GM12892 (cell line): ENCODE results near the gene IRF5.

Experiments
- DNase-seq: peaks from one replicate; pipeline ENCODE4 v3.0.0; 2011; ENCODE audit not compliant: insufficient read length
- FAIRE-seq: peaks from 2 replicates; lab custom pipeline; 2011; peaks lifted over from hg19 to GRCh38; lab: Jason Lieb, UNC
- POLR2A ChIP-seq: IDR thresholded peaks from 2 replicates; pipeline ENCODE4 v1.6.1; 2011; ENCODE audit warnings: low read depth, low read length, control low read depth
- POLR2AphosphoS5 ChIP-seq: IDR thresholded peaks from 2 replicates; pipeline ENCODE4 v1.6.1; 2011; ENCODE audit warnings: low read depth, low read length, control low read depth
- TAF1 ChIP-seq: IDR thresholded peaks from 2 replicates; pipeline ENCODE4 v1.6.1; 2011; ENCODE audit warnings: low read depth, mild to moderate bottlenecking, control low read depth, low read length, borderline replicate concordance

The IRF5 gene

GRCh38 chr7:128915841-128916642 lies 21.7 kb upstream of the IRF5 start:
- FAIRE-seq = no peak

DNA sequence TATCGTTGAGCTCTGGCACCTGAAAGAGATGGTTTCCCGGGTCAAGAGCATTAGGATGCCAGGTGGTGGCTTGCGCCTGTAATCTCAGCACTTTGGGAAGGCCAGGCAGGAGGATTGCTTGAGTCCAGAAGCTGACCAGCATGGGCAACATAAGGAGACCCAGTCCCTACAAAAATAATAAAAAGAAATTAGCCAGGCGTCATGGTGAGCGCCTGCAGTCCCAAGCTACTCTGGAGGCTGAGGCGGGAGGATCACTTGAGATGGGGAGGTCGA lies 21.1 kb upstream of the IRF5 start:
- no peak for FAIRE-seq
- no peak for TF ChIP-seq POLR2AphosphoS5
- TF ChIP-seq POLR2A = no peak
- TF ChIP-seq TAF1 = no peak
- DNase-seq = no peak

More at GRCh38 chr7:128915841-128916642, 21.7 kb upstream of the IRF5 start:
- TF ChIP-seq POLR2A (no peak), TAF1 (no peak), POLR2AphosphoS5 (no peak)
- DNase-seq = no peak

GRCh38 chr7:128917122-128917521 lies 20.6 kb upstream of the IRF5 start:
- no peak for TF ChIP-seq POLR2AphosphoS5
- TF ChIP-seq TAF1 = no peak
- no peak for TF ChIP-seq POLR2A
- DNase-seq = no peak
- peak; percentile 90 for FAIRE-seq

DNA sequence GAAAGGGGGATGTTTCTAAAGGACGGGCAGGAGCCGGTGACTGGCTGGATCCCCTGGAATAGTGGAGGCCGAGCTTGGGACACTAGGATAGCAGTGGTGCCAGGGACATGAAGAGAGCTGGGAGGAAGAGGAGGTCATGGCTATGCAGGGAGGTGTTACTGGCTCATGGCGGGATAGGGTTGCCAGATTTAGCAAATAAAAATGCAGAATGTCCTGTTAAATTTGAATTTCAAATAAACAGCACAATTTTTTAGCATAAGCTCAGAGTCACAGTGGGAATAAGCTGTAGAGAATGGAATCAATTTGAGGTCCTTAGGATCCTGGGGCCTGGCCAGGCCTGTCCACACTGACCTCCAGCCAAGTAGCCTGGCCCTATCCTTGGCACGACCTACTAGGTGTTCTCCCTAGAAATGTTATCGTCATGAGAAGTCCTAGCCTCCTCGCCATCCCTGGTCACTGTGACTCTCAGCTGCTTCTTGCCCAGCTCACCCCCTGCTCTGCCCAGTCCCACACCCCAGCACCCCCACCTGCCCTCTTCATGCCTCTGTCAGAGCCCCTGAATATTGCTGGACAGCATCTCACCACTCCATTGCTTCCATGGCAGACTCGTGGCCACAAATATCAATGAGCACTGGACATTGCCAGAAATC lies 19.6 kb upstream of the IRF5 start:
- TF ChIP-seq POLR2AphosphoS5 (no peak), POLR2A (no peak), TAF1 (no peak)
- FAIRE-seq (no peak), DNase-seq (no peak)

DNA sequence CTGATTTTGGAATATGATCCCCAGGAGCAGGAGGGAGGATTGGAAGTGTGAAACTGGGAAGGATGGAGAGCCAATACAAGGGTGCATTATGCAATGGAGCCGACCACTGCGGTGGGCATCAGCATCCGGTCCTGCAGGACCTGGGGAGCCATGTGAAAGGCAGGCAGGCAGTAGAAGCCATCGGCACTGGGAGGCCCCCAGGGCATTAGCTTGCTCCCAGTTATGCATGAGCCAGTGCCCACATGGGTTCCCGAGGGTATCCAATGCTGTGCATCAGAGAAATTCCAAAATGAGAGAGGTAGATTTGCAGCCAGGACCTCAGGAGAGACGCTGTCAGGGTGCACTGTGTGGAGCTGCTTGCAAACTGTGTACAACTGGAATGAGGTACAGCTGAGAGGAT lies 18.5 kb upstream of the IRF5 start:
- DNase-seq (no peak), FAIRE-seq (no peak)
- TF ChIP-seq POLR2AphosphoS5 (no peak), POLR2A (no peak), TAF1 (no peak)

DNA sequence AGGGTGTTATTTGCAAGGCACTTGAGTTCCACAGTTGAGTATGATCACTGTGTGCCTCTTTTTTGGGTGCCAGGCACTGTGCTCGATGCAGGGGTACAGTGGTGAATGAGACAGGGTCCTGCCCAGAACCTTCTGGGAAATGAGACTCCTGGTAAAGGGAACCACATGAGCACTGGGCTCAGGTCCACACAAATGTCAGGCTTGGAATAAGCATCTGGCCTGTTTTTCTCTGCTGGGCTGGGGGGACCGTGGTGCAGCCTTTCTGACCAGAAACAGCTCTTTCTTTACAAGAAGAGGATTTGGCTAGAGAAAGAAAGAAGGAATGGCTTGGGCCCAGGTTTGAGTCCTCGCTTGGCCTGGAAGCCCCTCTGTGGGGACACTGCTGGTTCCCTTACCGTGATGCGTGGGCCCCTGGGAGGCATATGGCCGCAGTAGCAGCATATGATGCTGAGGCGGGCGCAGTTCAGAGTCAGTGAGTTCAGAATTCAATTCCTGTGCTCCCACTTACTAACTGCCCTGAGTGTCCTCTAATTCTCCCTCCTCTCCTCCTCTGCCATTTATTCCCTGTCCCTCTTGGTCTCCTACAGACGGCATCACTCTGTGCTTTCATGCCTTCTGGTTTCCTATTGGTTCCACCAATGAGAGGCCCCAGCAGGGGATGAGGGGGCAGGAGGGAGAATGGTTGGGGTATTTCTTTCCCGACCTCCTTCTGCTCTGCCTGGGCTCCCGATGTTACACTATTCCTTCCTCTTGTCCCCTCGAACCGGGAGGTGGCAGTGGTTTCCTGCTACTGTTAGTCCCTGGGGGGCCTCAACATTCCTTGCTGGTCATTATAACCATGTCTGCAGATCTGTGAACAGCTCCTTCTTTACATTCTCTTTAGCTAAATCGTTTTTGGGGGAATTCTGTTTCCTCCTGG lies 17.6 kb upstream of the IRF5 start:
- DNase-seq = no peak
- no peak for TF ChIP-seq POLR2A
- no peak for TF ChIP-seq POLR2AphosphoS5
- FAIRE-seq = no peak

- TF ChIP-seq POLR2A = no peak
- no peak for TF ChIP-seq TAF1
- no peak for TF ChIP-seq POLR2AphosphoS5
- FAIRE-seq = peak; percentile 62
- no peak for DNase-seq
Measured at GRCh38 chr7:128920913-128921582, 16.7 kb upstream of the IRF5 start.

- TF ChIP-seq TAF1 (no peak), POLR2A (no peak), POLR2AphosphoS5 (no peak)
- FAIRE-seq = peak; percentile 17
- no peak for DNase-seq
Measured at GRCh38 chr7:128921866-128922440, 15.8 kb upstream of the IRF5 start.

DNA sequence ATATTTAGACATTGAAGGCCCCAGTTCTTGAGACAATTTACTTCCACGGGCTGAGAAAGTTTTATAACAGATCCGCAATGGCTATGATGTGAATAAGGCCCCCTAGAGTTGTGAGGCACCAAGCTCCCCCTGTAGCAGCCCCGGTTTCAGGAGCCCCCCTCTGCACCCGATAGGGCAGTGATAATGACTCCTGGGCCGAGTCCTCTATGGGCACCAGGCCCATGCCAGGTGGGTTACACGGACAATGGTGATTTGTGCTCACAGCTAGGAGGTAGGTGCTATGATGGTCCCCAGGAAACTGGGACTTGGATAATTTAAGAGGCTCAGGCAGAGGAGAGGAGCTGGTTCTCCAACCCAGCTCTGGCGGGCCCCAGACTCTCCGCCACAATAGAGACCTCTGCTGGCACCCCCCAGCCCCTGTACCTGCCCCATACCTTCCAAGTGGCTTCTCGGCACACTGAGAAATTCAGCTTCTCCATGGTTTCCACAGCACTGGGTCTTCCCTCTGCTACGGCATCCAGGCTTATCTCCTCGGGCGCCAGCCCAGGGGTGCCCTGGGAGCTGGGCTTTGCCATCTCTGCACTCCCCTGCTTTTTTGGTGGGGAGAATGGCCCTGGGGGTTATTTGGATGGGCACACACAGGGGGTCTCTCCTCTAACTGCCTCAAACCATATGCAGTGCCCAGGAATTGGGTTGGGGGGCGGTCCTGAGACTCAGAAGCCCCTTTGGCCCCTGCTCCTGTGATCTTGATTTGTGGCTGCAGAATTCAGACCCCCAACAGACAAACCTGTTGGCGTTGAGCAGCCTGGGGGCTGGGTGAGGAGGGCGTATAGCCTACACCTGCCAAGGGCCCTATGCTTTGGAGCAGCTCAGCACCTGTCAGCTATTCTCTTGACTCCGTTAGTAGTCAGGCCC lies 15.0 kb upstream of the IRF5 start:
- no peak for FAIRE-seq
- TF ChIP-seq TAF1 (no peak), POLR2AphosphoS5 (no peak), POLR2A (no peak)
- DNase-seq = no peak

DNA sequence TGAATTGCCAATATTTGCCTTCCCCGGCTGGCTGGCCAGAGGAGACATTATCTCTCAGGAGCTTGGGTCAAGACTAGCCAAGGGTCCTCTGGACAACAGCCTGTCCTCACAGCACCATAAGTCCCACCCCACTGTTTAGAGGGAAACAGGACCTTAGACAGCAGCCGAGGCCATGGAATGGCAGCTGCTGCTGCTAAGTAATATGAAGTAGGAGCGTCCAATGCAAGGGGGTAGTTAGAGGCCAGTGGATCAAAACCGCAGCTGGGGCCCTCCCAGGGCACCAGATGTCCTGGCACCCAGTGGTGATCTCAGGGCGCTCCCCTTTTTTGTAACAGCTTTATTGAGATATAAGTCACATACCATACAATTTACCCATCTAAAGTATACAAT lies 14.3 kb upstream of the IRF5 start:
- no peak for TF ChIP-seq TAF1
- no peak for TF ChIP-seq POLR2AphosphoS5
- no peak for TF ChIP-seq POLR2A
- no peak for DNase-seq
- FAIRE-seq = no peak
